K562 (cell line): Measurements from ENCODE around the gene RALA. TPM values are rescaled to one million over a fixed set of nuclear protein-coding genes. Genes with fewer than 3 reads are reported as not detected.

Experiments used
- ATAC-seq: fragments of 200-7000 bp; cut with Tn5 transposase; 3 replicates; pipeline ENCODE4 v1.9.1; 2020; ENCODE audit warnings: moderate library complexity
- BruUV-seq: library from RNA; stranded (reverse); fragments of 400-500 nt; replicated peaks from 2 replicates; lab custom pipeline; 2021; lab: Mats Ljungman, UMichigan
- CTCF ChIA-PET: fragments of 300-600 bp; formaldehyde crosslinking; extraction: SDS; loops from one replicate; lab custom pipeline; 2021; ENCODE audit warnings: low intra/inter-chr PET ratio; lab: Yijun Ruan, JAX
- POLR2A ChIA-PET: fragments of 300-600, 350-650 bp; sonication (Branson Sonifier 250); formaldehyde crosslinking; extraction: SDS; loops from one replicate; lab custom pipeline; 2021; ENCODE audit warnings: antibody characterized with exemption, inconsistent platforms; lab: Yijun Ruan, JAX
- DNase-seq, 4 experiments: peaks; one replicate each; pipeline versions ENCODE4 v3.0.0 to v3.0.0-alpha.2; 2011 to 2018; ENCODE audit warnings: low spot score in 3 of 4, mixed read lengths in 3 of 4; ENCODE audit errors: extremely low read depth in 1 of 4
- FAIRE-seq: peaks from 2 replicates; lab custom pipeline; 2011; peaks lifted over from hg19 to GRCh38; lab: Jason Lieb, UNC
- H2AFZ ChIP-seq: 2 replicates; pipeline ENCODE4 v1.6.0; 2011; ENCODE audit warnings: low read depth, low read length, control low read depth, inconsistent platforms
- H3K27ac ChIP-seq: fragments of 200-600 bp; 3 replicates; pipeline ENCODE4 v1.8.0; 2011; ENCODE audit warnings: low read depth, mild to moderate bottlenecking, control low read depth, inconsistent platforms, low read length, moderate library complexity, mixed read lengths; ENCODE audit errors: extremely low read depth
- H3K27me3 ChIP-seq, 2 experiments: fragments of 300-600 bp in 1 of 2; 2 replicates in 1 of 2; 3 replicates in 1 of 2; pipeline versions ENCODE4 v1.6.0 to v1.8.0; 2011; ENCODE audit warnings: inconsistent platforms in 2 of 2, low read length in 2 of 2, mild to moderate bottlenecking in 1 of 2, mixed read lengths in 1 of 2, moderate library complexity in 1 of 2; ENCODE audit not compliant: control insufficient read depth in 2 of 2, insufficient read depth in 2 of 2
- H3K36me3 ChIP-seq: fragments of 300-600 bp; 3 replicates; pipeline ENCODE4 v1.8.0; 2011; ENCODE audit warnings: mild to moderate bottlenecking, low read length, inconsistent platforms; ENCODE audit not compliant: control insufficient read depth, insufficient read depth
- H3K4me1 ChIP-seq, 2 experiments: fragments of 200-600 bp in 1 of 2; replicated peaks in 1 of 2; 2 replicates in 1 of 2; 3 replicates in 1 of 2; pipeline versions ENCODE4 v1.5.1 to v1.8.0; 2011; ENCODE audit warnings: inconsistent platforms in 2 of 2, low read length in 2 of 2, mild to moderate bottlenecking in 1 of 2, mixed read lengths in 1 of 2, moderate library complexity in 1 of 2; ENCODE audit not compliant: control insufficient read depth in 2 of 2, insufficient read depth in 2 of 2
- H3K4me2 ChIP-seq: 2 replicates; pipeline ENCODE4 v1.6.1; 2011; ENCODE audit warnings: low read length, control low read depth, inconsistent platforms, mixed read lengths; ENCODE audit not compliant: insufficient read depth
- H3K4me3 ChIP-seq: fragments of 200-600 bp; sonication (generic), shearing (Covaris generic); 2 replicates; pipeline ENCODE4 v1.5.1; 2016; ENCODE audit warnings: control low read depth, inconsistent platforms
- H3K79me2 ChIP-seq: fragments of 200-600 bp; 3 replicates; pipeline ENCODE4 v1.8.0; 2011; ENCODE audit warnings: low read length, inconsistent platforms; ENCODE audit not compliant: control insufficient read depth, insufficient read depth
- H3K9ac ChIP-seq, 2 experiments: 2 replicates each; pipeline versions ENCODE4 v1.6.0 to v1.6.1; 2011; ENCODE audit warnings: low read depth in 2 of 2, low read length in 2 of 2, control low read depth in 1 of 2, inconsistent platforms in 1 of 2, mild to moderate bottlenecking in 1 of 2, mixed read lengths in 1 of 2; ENCODE audit not compliant: insufficient read depth in 1 of 2
- H3K9me1 ChIP-seq: one replicate; pipeline ENCODE4 v1.6.0; 2011; ENCODE audit warnings: inconsistent platforms, mild to moderate bottlenecking, low read length, moderate library complexity; ENCODE audit not compliant: control insufficient read depth, insufficient read depth
- H3K9me3 ChIP-seq: replicated peaks from 2 replicates; pipeline ENCODE4 v1.5.1; 2011; ENCODE audit warnings: low read depth, low read length, inconsistent platforms; ENCODE audit not compliant: control insufficient read depth, insufficient read depth
- H4K20me1 ChIP-seq: replicated peaks from 2 replicates; pipeline ENCODE4 v1.6.1; 2011; ENCODE audit warnings: low read length, inconsistent platforms, mixed read lengths; ENCODE audit not compliant: control insufficient read depth, insufficient read depth
- CLOCK ChIP-seq: fragments of 250-450 bp; sonication (Bioruptor Pico); IDR thresholded peaks from 2 replicates; pipeline ENCODE4 v1.4.0; 2020; ENCODE audit warnings: mild to moderate bottlenecking, moderate library complexity, borderline replicate concordance
- HBP1 ChIP-seq: fragments of 450-650 bp; formaldehyde crosslinking; IDR thresholded peaks from 2 replicates; pipeline ENCODE4 v1.4.0; 2022; ENCODE audit warnings: missing genetic modification characterization
- HDAC1 ChIP-seq, 2 experiments: fragments of 450-650 bp; IDR thresholded peaks; 2 replicates each; pipeline ENCODE4 v1.6.1; 2016 to 2017; ENCODE audit warnings: inconsistent platforms in 1 of 2, mild to moderate bottlenecking in 1 of 2, moderate library complexity in 1 of 2
- HES1 ChIP-seq: fragments of 450-650 bp; IDR thresholded peaks from 2 replicates; pipeline ENCODE4 v1.6.1; 2016; ENCODE audit warnings: low read depth, mild to moderate bottlenecking, moderate library complexity
- HOXB6 ChIP-seq: fragments of 250-450 bp; sonication (Bioruptor Pico); IDR thresholded peaks from 2 replicates; pipeline ENCODE4 v1.5.1; 2022; ENCODE audit warnings: mild to moderate bottlenecking, borderline replicate concordance
- JUND ChIP-seq, 2 experiments: IDR thresholded peaks; 2 replicates in 1 of 2; 3 replicates in 1 of 2; pipeline ENCODE4 v1.6.1; 2011; ENCODE audit warnings: borderline replicate concordance in 2 of 2, low read depth in 2 of 2, low read length in 2 of 2, improper control_type of control experiment in 1 of 2, missing biosample characterization in 1 of 2, missing genetic modification characterization in 1 of 2, missing genetic modification reagents in 1 of 2
- POLR2AphosphoS5 ChIP-seq: IDR thresholded peaks from 2 replicates; pipeline ENCODE4 v1.6.1; 2011; ENCODE audit warnings: mild to moderate bottlenecking, low read depth, low read length, moderate library complexity; ENCODE audit not compliant: control insufficient read depth, insufficient read depth
- ZC3H11A ChIP-seq: IDR thresholded peaks from 2 replicates; pipeline ENCODE4 v1.6.1; 2012; ENCODE audit warnings: low read depth, low read length, improper control_type of control experiment
- WGBS: fragments of 100-300 bp; shearing (Covaris generic); methylation state at CpG from one replicate; pipeline ENCODE4 v1.1.6; 2016; ENCODE audit warnings: low coverage, mixed read lengths; ENCODE audit not compliant: insufficient coverage; ENCODE audit errors: missing lambda C conversion rate; 5-methylcytosine and 5-hydroxymethylcytosine counted together
- in situ Hi-C: fragments of 300-500 bp; cut with MboI; formaldehyde crosslinking; loops from 4 replicates; pipeline ENCODE4 v1.15.0; 2018; ENCODE audit warnings: inconsistent platforms, mixed read lengths
- intact Hi-C: fragments of 100-400 bp; cut with micrococcal nuclease; formaldehyde crosslinking; loops from 2 replicates; pipeline ENCODE4 v1.14.2; 2022
- polyA plus RNA-seq, 8 experiments: library from polyadenylated mRNA; depleted of rRNA in 4 of 8; stranded (reverse) in 5 of 8; unstranded in 3 of 8; fragments of >200 nt; fragmentation: Nextera tagmentation in 2 of 8; fragmentation: Illumina TruSeq in 1 of 8; extraction: Ambion mirVana in 2 of 8; extraction: Trizol in 1 of 8; gene quantifications; 2 replicates each; pipeline versions ENCODE4 v1.2.1 to v1.2.3, GENCODE V29; 2011 to 2014; ENCODE audit warnings: inconsistent platforms in 1 of 8, missing spikeins in 1 of 8
- total RNA-seq, 7 experiments: library from RNA; depleted of rRNA in 6 of 7; stranded (reverse); fragments of >200 nt in 6 of 7; fragmentation: Illumina TruSeq in 2 of 7; extraction: Trizol in 2 of 7; gene quantifications; 2 replicates each; pipeline versions ENCODE4 v1.2.1 to v1.2.3, GENCODE V29; 2011 to 2021; ENCODE audit warnings: low replicate concordance in 1 of 7

The RALA gene
- total and polyA plus RNA-seq, 9 of the 15 experiments (the other 6 are each of a cell fraction or from before 2014, with no cell fraction given) = 7.2 to 28.0 (median 25.7) TPM

- no peak for DNase-seq
- H2AFZ ChIP-seq = no peak overlapping the region
- no TSS peak for BruUV-seq
- no peak for FAIRE-seq
- ChIA-PET CTCF (no interaction called here), POLR2A (interaction anchor here (0.6 kb wide), 1 partner anchor 8 kb away, joined by 3 read pairs; no protein-coding TSS in a partner anchor)
- in situ Hi-C loops = no loop called here
- peak overlapping the region in 1 of 2 experiments; percentile 67; a peak in 1 of 4 replicates for H3K9ac ChIP-seq
- H3K4me2 ChIP-seq = no peak overlapping the region
- H3K27ac ChIP-seq = no peak overlapping the region
- no peaks in the 10 kb centered on the region for H3K36me3 ChIP-seq
- no peak overlapping the region for H3K4me3 ChIP-seq
- H4K20me1 ChIP-seq = no peaks in the 10 kb centered on the region
- no peak for TF ChIP-seq ZC3H11A
- TF ChIP-seq POLR2AphosphoS5 = no peak
- TF ChIP-seq HOXB6 (CRISPR knock-in tag) = no peak
- TF ChIP-seq CLOCK (CRISPR knock-in tag) = no peak
- TF ChIP-seq HBP1 (CRISPR knock-in tag) = no peak
- no peak for TF ChIP-seq HDAC1 (IDR thresholded peaks at IDR 0.05)
- TF ChIP-seq HES1 = no peak
- no peak for TF ChIP-seq JUND (IDR thresholded peaks at IDR 0.05; ENCODE audit: borderline replicate concordance, low read depth, low read length)
- TF ChIP-seq JUND (tag; IDR thresholded peaks at IDR 0.05; ENCODE audit: borderline replicate concordance, low read depth, low read length) = no peak
- TF ChIP-seq, all 486 proteins: peak for 0
- WGBS = 63% methylated on average over 13 of the region's 29 CpGs
- no peaks in the 10 kb centered on the region for H3K9me1 ChIP-seq
- H3K9me3 ChIP-seq = no peaks in the 10 kb centered on the region; the same call in 1 of the 2 replicates
- peaks cover 0 to 8% of the 10 kb centered on the region in 2 experiments; a peak in 1 of 5 replicates for H3K4me1 ChIP-seq
- intact Hi-C loops = no loop called here
- ATAC-seq = no peak
- peaks cover 4 to 14% of the 10 kb centered on the region in 2 experiments; a peak in 3 of 5 replicates for H3K27me3 ChIP-seq
- no peaks in the 10 kb centered on the region for H3K79me2 ChIP-seq
Observed at GRCh38 chr7:39753823-39754325, 130.5 kb downstream of the RALA start.
